ENCODE data around the gene TSPAN18. TPM values are rescaled to one million over a fixed set of nuclear protein-coding genes. Genes with fewer than 3 reads are reported as not detected.

The TSPAN18 gene
- total and polyA plus RNA-seq, 2 of the 4 experiments (the other 2 are of a cell fraction), result 0.36 to 1.1 TPM

GRCh38 chr11:44868455-44869421 lies 142.0 kb downstream of the TSPAN18 start:
- H3K9ac ChIP-seq (ENCODE audit: low read depth, low read length), result no peak overlapping the region
- H3K4me2 ChIP-seq (ENCODE audit: low read depth, low read length), result no peak overlapping the region
- peaks cover 14% of the 10 kb centered on the region for H3K27me3 ChIP-seq (ENCODE audit: control insufficient read depth, insufficient read depth, low read length)
- H3K56ac ChIP-seq (ENCODE audit: extremely low read depth, insufficient read depth, low read length), result no peak overlapping the region
- ATAC-seq (ENCODE audit: low read depth) (no peak), DNase-seq (no peak)
- no peak overlapping the region for H3K27ac ChIP-seq (ENCODE audit: insufficient read depth, low read length)
- CTCF ChIA-PET, result interaction anchor here (0.6 to 1.2 kb wide), 2 partner anchors 11 to 570 kb away, joined by 3 to 8 read pairs; no protein-coding TSS in a partner anchor
- H2BK120ac ChIP-seq (ENCODE audit: low read depth, low read length), result no peak overlapping the region
- H4K8ac ChIP-seq (ENCODE audit: low read depth in 2 of 2, low read length in 2 of 2), result no peak overlapping the region
- H3K79me1 ChIP-seq (ENCODE audit: low read depth in 1 of 2, low read length in 2 of 2), result no peaks in the 10 kb centered on the region
- H3K4ac ChIP-seq (ENCODE audit: low read depth, low read length), result no peak overlapping the region
- no peak overlapping the region for H2AK5ac ChIP-seq (ENCODE audit: low read depth, low read length)
- H3K4me1 ChIP-seq (ENCODE audit: control insufficient read depth, insufficient read depth, low read length), result peaks cover 4% of the 10 kb centered on the region
- no peak overlapping the region for H2BK5ac ChIP-seq (ENCODE audit: low read depth, low read length, poor library complexity, severe bottlenecking)
- no peak overlapping the region for H2AK9ac ChIP-seq (replicated peaks; ENCODE audit: low read depth, low read length, poor library complexity)
- in situ Hi-C loops (cut with MboI; ENCODE audit: low sequenced_read_pairs), result no loop called here
- H3K18ac ChIP-seq (ENCODE audit: low read depth, low read length), result no peak overlapping the region
- no peaks in the 10 kb centered on the region for H3K36me3 ChIP-seq (ENCODE audit: control insufficient read depth, insufficient read depth, low read length)
- H3K23ac ChIP-seq (ENCODE audit: low read depth, low read length), result no peak overlapping the region
- H2AFZ ChIP-seq (replicated peaks; ENCODE audit: low read length, poor library complexity), result no peak overlapping the region
- TF ChIP-seq RFX5 (IDR thresholded peaks at IDR 0.05; ENCODE audit: low read depth, low read length), result no peak
- TF ChIP-seq BHLHE40 (IDR thresholded peaks at IDR 0.05; ENCODE audit: low read depth, low read length), result no peak
- no peak for TF ChIP-seq MAFK (IDR thresholded peaks at IDR 0.05; ENCODE audit: low read depth, low read length)
- TF ChIP-seq USF2 (IDR thresholded peaks at IDR 0.05; ENCODE audit: low read depth, low read length), result no peak
- intact Hi-C loops (cut with micrococcal nuclease), result loop anchor here (5.0 kb wide), 1 partner anchor 76 kb away; no protein-coding TSS in a partner anchor
- no peak overlapping the region for H4K91ac ChIP-seq (ENCODE audit: insufficient read depth, low read depth, low read length)
- no peak overlapping the region for H3K4me3 ChIP-seq (ENCODE audit: insufficient read depth, low read depth, low read length)
- H3K14ac ChIP-seq (replicated peaks; ENCODE audit: low read depth, low read length), result no peak overlapping the region
- dilution Hi-C loops (cut with HindIII; ENCODE audit: low sequenced_read_pairs, unreplicated experiment), result no loop called here
- POLR2A ChIA-PET (ENCODE audit: unreplicated experiment), result no interaction called here
- no peaks in the 10 kb centered on the region for H4K20me1 ChIP-seq (ENCODE audit: insufficient read depth, low read length)
- H4K5ac ChIP-seq (ENCODE audit: low read depth, low read length), result no peak overlapping the region; the same call in 1 of the 2 replicates
- H2BK20ac ChIP-seq (ENCODE audit: low read depth, low read length), result no peak overlapping the region
- 91% methylated on average over 4 of the region's 14 CpGs; no CpG with 5 or more reads in 1 of the 2 experiments for WGBS, 2 experiments (ENCODE audit: extremely low coverage in 2 of 2, insufficient read length in 1 of 2)
- H2BK15ac ChIP-seq (ENCODE audit: low read depth, low read length), result no peak overlapping the region
- no peaks in the 10 kb centered on the region for H3K9me3 ChIP-seq (ENCODE audit: control insufficient read depth, insufficient read depth, low read length)
- H3K9me1 ChIP-seq (ENCODE audit: insufficient read depth, low read length), result no peaks in the 10 kb centered on the region
- no TSS peak for BruUV-seq (replicated peaks)

Data from IMR-90 (cell line).